A549 (cell line): ENCODE results near the gene NAV2. TPM values are rescaled to one million over a fixed set of nuclear protein-coding genes. Genes with fewer than 3 reads are reported as not detected.

Experiments used
- ATAC-seq, 2 experiments: fragments of 200-7000 bp in 1 of 2; fragments of >200 bp in 1 of 2; cut with Nextera tagmentation in 1 of 2; cut with Tn5 transposase in 1 of 2; 3 replicates each; pipeline versions ENCODE4 v1.8.0 to v1.9.1; 2018 to 2020; ENCODE audit warnings: mild to moderate bottlenecking in 1 of 2, moderate library complexity in 1 of 2
- CTCF ChIA-PET: fragments of 300-600 bp; sonication (Branson Sonifier 250); formaldehyde crosslinking; extraction: SDS; loops from one replicate; lab custom pipeline; 2021; ENCODE audit warnings: antibody characterized with exemption, inconsistent platforms; lab: Yijun Ruan, JAX
- POLR2A ChIA-PET: fragments of 350-600 bp; formaldehyde crosslinking; extraction: SDS; loops from one replicate; lab custom pipeline; 2021; ENCODE audit warnings: antibody characterized with exemption, inconsistent platforms; lab: Yijun Ruan, JAX
- DNase-seq, 2 experiments: peaks; one replicate each; pipeline versions ENCODE4 v3.0.0 to v3.0.0-alpha.2; 2011 to 2016; ENCODE audit warnings: low read depth in 1 of 2, low spot score in 1 of 2
- FAIRE-seq: peaks from 2 replicates; lab custom pipeline; 2011; peaks lifted over from hg19 to GRCh38; lab: Jason Lieb, UNC
- H3K27ac ChIP-seq, 2 experiments: fragments of >200 bp; sonication (Bioruptor Twin); formaldehyde crosslinking; 3 replicates each; pipeline ENCODE4 v1.5.1; 2016 to 2017
- H3K4me1 ChIP-seq: fragments of >200 bp; sonication (Bioruptor Twin); formaldehyde crosslinking; 3 replicates; pipeline ENCODE4 v1.6.1; 2016
- H3K4me2 ChIP-seq: fragments of >200 bp; sonication (Bioruptor Twin); formaldehyde crosslinking; 3 replicates; pipeline ENCODE4 v1.6.1; 2016
- H3K4me3 ChIP-seq: fragments of >200 bp; sonication (Bioruptor Twin); formaldehyde crosslinking; 3 replicates; pipeline ENCODE4 v1.5.1; 2016
- H3K9me3 ChIP-seq: fragments of >200 bp; sonication (Bioruptor Twin); formaldehyde crosslinking; 3 replicates; pipeline ENCODE4 v1.6.1; 2016
- ATOH8 ChIP-seq: fragments of 250-450 bp; sonication (Bioruptor Pico); IDR thresholded peaks from 2 replicates; pipeline ENCODE4 v1.5.0; 2020; ENCODE audit warnings: low read depth, mild to moderate bottlenecking, moderate library complexity
- BCL3 ChIP-seq: fragments of >200 bp; sonication (Bioruptor Twin); formaldehyde crosslinking; IDR thresholded peaks from 3 replicates; pipeline ENCODE4 v1.6.1; 2016
- BHLHE40 ChIP-seq: IDR thresholded peaks from 2 replicates; pipeline ENCODE4 v1.6.1; 2012; ENCODE audit warnings: low read depth, low read length, inconsistent platforms
- CBX2 ChIP-seq: fragments of 200-600 bp; sonication (generic); IDR thresholded peaks from 2 replicates; pipeline ENCODE4 v1.6.1; 2016; ENCODE audit warnings: low read depth, mild to moderate bottlenecking, borderline replicate concordance
- E2F6 ChIP-seq: IDR thresholded peaks from 2 replicates; pipeline ENCODE4 v1.6.1; 2012; ENCODE audit warnings: low read depth, borderline replicate concordance
- EHF ChIP-seq: fragments of 250-450 bp; sonication (Bioruptor Pico); IDR thresholded peaks from 2 replicates; pipeline ENCODE4 v1.5.0; 2020; ENCODE audit warnings: mild to moderate bottlenecking
- ELK1 ChIP-seq: fragments of 150-350 bp; IDR thresholded peaks from 2 replicates; pipeline ENCODE4 v1.6.1; 2014; ENCODE audit warnings: low read depth, mild to moderate bottlenecking, low read length
- EP300 ChIP-seq, 2 experiments: fragments of >200 bp; sonication (Bioruptor Twin); formaldehyde crosslinking; IDR thresholded peaks; 2 replicates in 1 of 2; 3 replicates in 1 of 2; pipeline ENCODE4 v1.6.1; 2016 to 2017
- FOSB ChIP-seq: fragments of 250-450 bp; sonication (Bioruptor Pico); IDR thresholded peaks from 2 replicates; pipeline ENCODE4 v1.5.0; 2020; ENCODE audit warnings: mild to moderate bottlenecking, moderate library complexity
- FOXS1 ChIP-seq: fragments of 250-450 bp; sonication (Bioruptor Pico); IDR thresholded peaks from 2 replicates; pipeline ENCODE4 v1.5.0; 2020; ENCODE audit warnings: mild to moderate bottlenecking, moderate library complexity
- HOXA7 ChIP-seq: fragments of 250-450 bp; sonication (Bioruptor Pico); IDR thresholded peaks from 2 replicates; pipeline ENCODE4 v1.5.0; 2020; ENCODE audit warnings: mild to moderate bottlenecking, moderate library complexity
- JUN ChIP-seq, 2 experiments: fragments of >200 bp; sonication (Bioruptor Twin); formaldehyde crosslinking; IDR thresholded peaks; 2 replicates in 1 of 2; 3 replicates in 1 of 2; pipeline ENCODE4 v1.6.1; 2016 to 2017
- JUNB ChIP-seq: fragments of >200 bp; sonication (Bioruptor Twin); formaldehyde crosslinking; IDR thresholded peaks from 2 replicates; pipeline ENCODE4 v1.6.1; 2016
- KDM1A ChIP-seq: fragments of 200-600 bp; sonication (generic); IDR thresholded peaks from 2 replicates; pipeline ENCODE4 v1.6.1; 2016; ENCODE audit warnings: low read depth, mild to moderate bottlenecking
- MAFK ChIP-seq: fragments of 450-650 bp; IDR thresholded peaks from 2 replicates; pipeline ENCODE4 v1.6.1; 2014; ENCODE audit not compliant: partially characterized antibody
- MYC ChIP-seq: IDR thresholded peaks from 2 replicates; pipeline ENCODE4 v1.6.1; 2012; ENCODE audit warnings: mild to moderate bottlenecking, inconsistent platforms, low read length, improper control_type of control experiment, borderline replicate concordance
- NPAS2 ChIP-seq: fragments of 250-450 bp; sonication (Bioruptor Pico); IDR thresholded peaks from 2 replicates; pipeline ENCODE4 v1.8.0; 2022; ENCODE audit warnings: mild to moderate bottlenecking, moderate library complexity, borderline replicate concordance
- PHF8 ChIP-seq: fragments of 200-600 bp; sonication (generic); IDR thresholded peaks from 2 replicates; pipeline ENCODE4 v1.6.1; 2016; ENCODE audit warnings: low read depth, mild to moderate bottlenecking, antibody characterized with exemption, moderate library complexity, borderline replicate concordance
- POLR2A ChIP-seq: IDR thresholded peaks from 2 replicates; pipeline ENCODE4 v1.6.1; 2012; ENCODE audit warnings: mild to moderate bottlenecking, low read length
- RAD21 ChIP-seq, 2 experiments: fragments of >200 bp in 1 of 2; sonication (Bioruptor Twin) in 1 of 2; formaldehyde crosslinking in 1 of 2; IDR thresholded peaks in 1 of 2; conservative IDR thresholded peaks in 1 of 2; 2 replicates in 1 of 2; 3 replicates in 1 of 2; pipeline ENCODE4 v1.6.1; 2012 to 2018; ENCODE audit warnings: inconsistent platforms in 1 of 2
- TFCP2L1 ChIP-seq: fragments of 250-450 bp; sonication (Bioruptor Pico); IDR thresholded peaks from 2 replicates; pipeline ENCODE4 v1.5.0; 2021; ENCODE audit warnings: mild to moderate bottlenecking
- TP53 ChIP-seq: fragments of 250-450 bp; sonication (Bioruptor Pico); IDR thresholded peaks from 2 replicates; pipeline ENCODE4 v1.5.0; 2021; ENCODE audit warnings: mild to moderate bottlenecking, moderate library complexity
- ZC3H11A ChIP-seq: fragments of 450-650 bp; IDR thresholded peaks from 2 replicates; pipeline ENCODE4 v1.6.1; 2014; ENCODE audit warnings: antibody characterized with exemption, mild to moderate bottlenecking
- ZFP36 ChIP-seq: fragments of 450-650 bp; IDR thresholded peaks from 2 replicates; pipeline ENCODE4 v1.6.1; 2014; ENCODE audit warnings: borderline replicate concordance; ENCODE audit not compliant: partially characterized antibody
- ZSCAN20 ChIP-seq: fragments of 250-450 bp; sonication (Bioruptor Pico); IDR thresholded peaks from 2 replicates; pipeline ENCODE4 v1.8.0; 2022; ENCODE audit warnings: mild to moderate bottlenecking, moderate library complexity
- WGBS: methylation state at CpG from one replicate; pipeline ENCODE4 v1.1.6; 2017; ENCODE audit errors: missing lambda C conversion rate; 5-methylcytosine and 5-hydroxymethylcytosine counted together
- polyA plus RNA-seq, 4 experiments: library from polyadenylated mRNA; depleted of rRNA in 3 of 4; stranded (reverse); fragments of >200 nt; fragmentation: RNase III in 1 of 4; extraction: RNeasy Plus Mini Kit Qiagen cat#74134 plus additional on column Dnase treatment in 1 of 4; gene quantifications; 2 replicates in 3 of 4; 3 replicates in 1 of 4; pipeline ENCODE4 v1.2.3, GENCODE V29; 2011 to 2017
- TF ChIP-seq, protein P1 (sequence below): fragments of 450-650 bp; IDR thresholded peaks from 2 replicates; pipeline ENCODE4 v1.6.1; 2014; ENCODE audit warnings: antibody characterized with exemption
- TF ChIP-seq, protein P2 (sequence below): IDR thresholded peaks from 2 replicates; pipeline ENCODE4 v1.6.1; 2012

The NAV2 gene
- polyA plus RNA-seq, 2 of the 4 experiments (the other 2 are of a cell fraction) = 4.9 to 19.8 TPM

DNA sequence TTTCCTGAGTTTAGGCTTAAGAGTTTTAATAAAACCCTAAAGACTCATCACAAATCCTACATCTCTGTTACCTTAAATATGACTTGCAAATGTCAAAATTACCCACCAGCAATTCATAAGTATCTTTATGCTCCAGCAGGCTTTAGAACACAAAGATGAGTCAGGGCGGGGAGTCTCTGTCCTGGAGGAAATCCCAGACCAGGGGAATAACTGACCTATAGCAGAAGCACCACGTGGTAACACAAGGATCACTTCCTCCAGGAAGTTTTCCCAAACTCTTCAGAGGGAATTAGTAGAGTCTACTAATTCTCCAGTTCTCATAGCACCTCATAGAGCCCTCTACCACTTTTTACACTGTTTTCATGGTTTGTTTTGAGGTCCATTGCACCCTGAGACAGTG, 217.0 kb downstream of the NAV2 start:
- no peaks in the 10 kb centered on the region for H3K9me3 ChIP-seq
- no peaks in the 10 kb centered on the region for H3K4me1 ChIP-seq
- CTCF ChIA-PET = interaction anchor here (1.0 to 1.6 kb wide), 3 partner anchors 24 to 366 kb away, joined by 3 to 5 read pairs (median 4); no protein-coding TSS in a partner anchor
- no peak overlapping the region for H3K27ac ChIP-seq
- no peak for TF ChIP-seq PHF8
- TF ChIP-seq ZC3H11A = no peak
- no peak for TF ChIP-seq FOXS1
- TF ChIP-seq ZFP36 = no peak
- TF ChIP-seq FOSB (CRISPR knock-in tag) = no peak
- no peak for TF ChIP-seq POLR2A
- FAIRE-seq (no peak), ATAC-seq (no peak), DNase-seq (no peak)
- POLR2A ChIA-PET = no interaction called here
- WGBS = 74% methylated on average over 2 of the region's 2 CpGs
- no peak overlapping the region for H3K4me3 ChIP-seq
- no peak overlapping the region for H3K4me2 ChIP-seq

GRCh38 chr11:19931141-19931770, 218.6 kb downstream of the NAV2 start:
- TF ChIP-seq MYC = no peak
- TF ChIP-seq CBX2 = no peak
- no peak for TF ChIP-seq RAD21 (conservative IDR thresholded peaks at IDR 0.05 in 1 of 2, IDR thresholded peaks at IDR 0.05 in 1 of 2)
- TF ChIP-seq E2F6 = no peak
- TF ChIP-seq EP300 (IDR thresholded peaks at IDR 0.05) = no peak
- TF ChIP-seq BHLHE40 = no peak
- no peak for TF ChIP-seq HOXA7
- TF ChIP-seq, protein P1, sequence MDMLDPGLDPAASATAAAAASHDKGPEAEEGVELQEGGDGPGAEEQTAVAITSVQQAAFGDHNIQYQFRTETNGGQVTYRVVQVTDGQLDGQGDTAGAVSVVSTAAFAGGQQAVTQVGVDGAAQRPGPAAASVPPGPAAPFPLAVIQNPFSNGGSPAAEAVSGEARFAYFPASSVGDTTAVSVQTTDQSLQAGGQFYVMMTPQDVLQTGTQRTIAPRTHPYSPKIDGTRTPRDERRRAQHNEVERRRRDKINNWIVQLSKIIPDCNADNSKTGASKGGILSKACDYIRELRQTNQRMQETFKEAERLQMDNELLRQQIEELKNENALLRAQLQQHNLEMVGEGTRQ = no peak
- no peak for TF ChIP-seq NPAS2 (CRISPR knock-in tag)
- TF ChIP-seq ZSCAN20 (CRISPR knock-in tag) = no peak
- no peak overlapping the region for H3K4me3 ChIP-seq
- H3K27ac ChIP-seq = no peak overlapping the region
- ATAC-seq (no peak), FAIRE-seq (no peak), DNase-seq (no peak)
- POLR2A ChIA-PET = no interaction called here
- H3K9me3 ChIP-seq = no peaks in the 10 kb centered on the region
- CTCF ChIA-PET = interaction anchor here (1.2 to 6.9 kb wide), 3 partner anchors 26 to 197 kb away, joined by 5 to 48 read pairs (median 5); no protein-coding TSS in a partner anchor
- H3K4me1 ChIP-seq = peaks cover 12% of the 10 kb centered on the region; the same call in 2 of the 3 replicates
- no peak overlapping the region for H3K4me2 ChIP-seq
- 86% methylated on average over 14 of the region's 14 CpGs for WGBS

- ChIA-PET CTCF (interaction anchor here (1.2 to 6.9 kb wide), 5 partner anchors 28 to 423 kb away, joined by 3 to 84 read pairs (median 25); no protein-coding TSS in a partner anchor), POLR2A (no interaction called here)
- WGBS = 62% methylated on average over 7 of the region's 7 CpGs
- Histone ChIP-seq H3K27ac (no peak overlapping the region), H3K4me2 (no peak overlapping the region), H3K4me1 (peaks cover 12% of the 10 kb centered on the region; the same call in 2 of the 3 replicates), H3K4me3 (no peak overlapping the region), H3K9me3 (no peaks in the 10 kb centered on the region)
- DNase-seq = no peak
- TF ChIP-seq KDM1A (no peak), JUN (IDR thresholded peaks at IDR 0.05) (no peak), JUNB (no peak), ATOH8 (no peak), MAFK (no peak), TFCP2L1 (CRISPR knock-in tag) (no peak), HOXA7 (no peak), BCL3 (no peak), ELK1 (no peak), E2F6 (no peak), NPAS2 (CRISPR knock-in tag) (no peak), ZC3H11A (no peak), TP53 (CRISPR knock-in tag) (no peak), EHF (no peak)
- TF ChIP-seq, protein P2, sequence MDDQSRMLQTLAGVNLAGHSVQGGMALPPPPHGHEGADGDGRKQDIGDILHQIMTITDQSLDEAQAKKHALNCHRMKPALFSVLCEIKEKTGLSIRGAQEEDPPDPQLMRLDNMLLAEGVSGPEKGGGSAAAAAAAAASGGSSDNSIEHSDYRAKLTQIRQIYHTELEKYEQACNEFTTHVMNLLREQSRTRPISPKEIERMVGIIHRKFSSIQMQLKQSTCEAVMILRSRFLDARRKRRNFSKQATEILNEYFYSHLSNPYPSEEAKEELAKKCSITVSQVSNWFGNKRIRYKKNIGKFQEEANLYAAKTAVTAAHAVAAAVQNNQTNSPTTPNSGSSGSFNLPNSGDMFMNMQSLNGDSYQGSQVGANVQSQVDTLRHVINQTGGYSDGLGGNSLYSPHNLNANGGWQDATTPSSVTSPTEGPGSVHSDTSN = no peak
- FAIRE-seq = no peak
- ATAC-seq = no peak
Measured at GRCh38 chr11:19931771-19932369, 219.2 kb downstream of the NAV2 start.
